ENCODE measurements around the gene TXNDC8.
"Not testable (repeated sequence)": the region's sequence is repeated elsewhere in the genome, so short reads cannot be mapped to it uniquely, and the experiment has no call there.

The TXNDC8 gene

GRCh38 chr9:110323818-110324217 lies 13.8 kb downstream of the TXNDC8 start:
- no peak for DNase-seq

GRCh38 chr9:110320651-110321445 lies 16.8 kb downstream of the TXNDC8 start:
- DNase-seq = no peak

GRCh38 chr9:110319781-110320492 lies 17.7 kb downstream of the TXNDC8 start:
- no peak for DNase-seq

DNA sequence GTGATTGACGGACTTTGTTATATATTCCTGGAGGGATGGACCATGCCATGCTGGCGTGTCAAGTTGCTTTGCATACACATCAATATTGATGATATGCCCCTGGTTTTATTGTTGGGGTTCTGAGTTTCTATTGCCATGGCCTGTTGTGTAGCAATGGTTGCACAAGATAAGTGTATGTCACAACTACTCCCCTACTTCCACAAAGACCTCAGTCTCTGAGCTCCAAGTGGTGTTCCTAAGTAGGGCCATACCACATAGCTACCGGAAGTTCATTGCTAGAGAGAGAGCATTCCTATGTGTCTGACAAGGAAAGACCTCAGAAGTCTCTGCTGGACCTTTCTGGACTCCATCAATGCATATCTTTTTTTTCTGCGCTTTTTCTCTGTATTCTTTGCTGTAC lies 19.8 kb downstream of the TXNDC8 start:
- DNase-seq = no peak

GRCh38 chr9:110316261-110317075 lies 21.2 kb downstream of the TXNDC8 start:
- DNase-seq = no peak

DNA sequence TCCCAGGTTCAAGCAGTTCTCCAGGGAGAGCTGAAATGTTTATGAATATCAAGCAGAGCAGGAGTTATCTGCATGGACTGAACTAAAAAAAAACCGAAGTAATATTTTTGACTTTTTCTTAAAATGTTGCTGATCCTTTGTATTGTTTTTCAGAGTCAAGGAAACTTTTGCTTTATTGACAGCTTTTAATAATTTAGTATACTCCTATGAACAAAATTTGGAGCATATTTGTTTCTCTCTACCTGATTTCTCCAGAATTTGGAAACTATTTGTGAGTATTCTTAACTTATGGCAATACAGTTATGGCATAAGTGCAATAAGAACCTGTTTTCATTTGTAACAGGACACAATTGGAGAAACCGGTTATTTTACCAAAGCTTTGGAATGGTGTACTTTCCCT lies 25.7 kb downstream of the TXNDC8 start:
- not testable (repeated sequence) for DNase-seq

GRCh38 chr9:110309681-110310080 lies 28.0 kb downstream of the TXNDC8 start:
- DNase-seq = no peak

- DNase-seq = no peak
Measured at GRCh38 chr9:110308633-110309038, 29.0 kb downstream of the TXNDC8 start.

- no peak for DNase-seq
Measured at GRCh38 chr9:110307191-110307590, 30.5 kb downstream of the TXNDC8 start.

DNA sequence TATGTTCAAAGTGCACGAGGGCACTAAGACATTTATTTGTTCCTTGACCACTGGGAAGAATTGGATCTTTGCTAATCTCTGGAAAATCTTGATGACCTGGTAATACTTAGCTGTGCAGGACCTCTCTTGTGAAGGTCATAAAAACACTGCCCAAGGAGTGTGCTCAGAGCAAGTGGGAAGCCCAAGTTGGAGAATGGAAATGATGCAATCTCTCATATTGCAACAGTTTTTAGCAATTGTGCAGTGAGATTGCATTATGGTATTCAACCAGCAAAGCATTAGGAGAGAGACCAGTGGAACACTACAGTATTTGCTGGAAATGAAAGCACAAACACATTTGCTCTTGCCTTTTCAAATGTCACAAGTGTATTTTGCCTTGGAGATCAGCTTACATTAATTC lies 34.5 kb downstream of the TXNDC8 start:
- DNase-seq = no peak

DNA sequence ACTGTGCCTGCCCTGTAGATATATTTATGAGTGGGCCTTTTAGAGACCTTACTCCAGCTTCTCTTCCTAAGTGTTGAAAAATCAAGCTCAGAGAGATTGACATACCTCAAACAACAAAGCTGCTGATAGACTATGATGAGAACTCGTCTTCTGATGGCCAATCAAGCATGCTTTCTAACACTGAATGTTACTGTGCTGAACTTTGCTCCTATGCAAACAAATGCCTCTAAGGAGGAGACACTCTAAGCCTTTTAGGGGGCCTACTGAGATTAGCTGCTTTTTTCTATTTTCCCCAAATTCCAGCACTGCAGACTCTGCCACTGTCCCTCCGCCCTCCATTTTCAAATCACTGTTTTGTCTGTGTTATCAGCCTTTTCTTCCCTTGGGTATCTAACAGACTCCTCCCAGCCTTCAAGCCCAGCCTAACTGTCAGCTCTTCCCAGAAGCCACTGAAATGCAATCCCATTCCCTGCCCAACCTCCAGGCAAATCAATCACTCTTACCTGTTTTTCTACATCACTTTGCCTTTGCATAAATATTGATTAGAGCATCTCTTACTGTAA lies 39.5 kb downstream of the TXNDC8 start:
- no peak for DNase-seq

DNA sequence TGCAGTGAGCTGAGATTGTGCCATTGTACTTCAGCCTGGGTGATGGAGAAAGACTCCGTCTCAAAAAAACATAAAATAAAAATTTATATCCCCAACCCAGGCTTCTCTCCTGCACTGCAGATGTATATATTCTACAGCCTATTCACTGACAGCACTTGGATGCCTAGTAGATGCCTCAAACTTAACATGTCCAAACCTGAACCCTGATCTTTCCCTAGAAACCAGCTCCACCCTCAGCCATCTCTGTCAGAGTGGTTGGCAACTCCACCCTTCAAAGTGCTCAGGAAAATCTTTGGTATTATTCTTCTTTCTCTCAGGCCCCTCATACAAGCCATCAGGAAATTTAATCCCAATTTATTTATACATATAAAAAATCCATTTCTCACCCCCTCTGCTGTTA lies 44.4 kb downstream of the TXNDC8 start:
- DNase-seq = no peak

GRCh38 chr9:110291921-110292557 lies 45.6 kb downstream of the TXNDC8 start:
- DNase-seq = no peak

- DNase-seq = no peak
Measured at GRCh38 chr9:110290001-110290400, 47.7 kb downstream of the TXNDC8 start.

GRCh38 chr9:110288503-110288902 lies 49.2 kb downstream of the TXNDC8 start:
- no peak for DNase-seq

GRCh38 chr9:110287289-110287680 lies 50.4 kb downstream of the TXNDC8 start:
- no peak for DNase-seq

- no peak for DNase-seq
Measured at GRCh38 chr9:110284211-110284844, 53.3 kb downstream of the TXNDC8 start.

DNA sequence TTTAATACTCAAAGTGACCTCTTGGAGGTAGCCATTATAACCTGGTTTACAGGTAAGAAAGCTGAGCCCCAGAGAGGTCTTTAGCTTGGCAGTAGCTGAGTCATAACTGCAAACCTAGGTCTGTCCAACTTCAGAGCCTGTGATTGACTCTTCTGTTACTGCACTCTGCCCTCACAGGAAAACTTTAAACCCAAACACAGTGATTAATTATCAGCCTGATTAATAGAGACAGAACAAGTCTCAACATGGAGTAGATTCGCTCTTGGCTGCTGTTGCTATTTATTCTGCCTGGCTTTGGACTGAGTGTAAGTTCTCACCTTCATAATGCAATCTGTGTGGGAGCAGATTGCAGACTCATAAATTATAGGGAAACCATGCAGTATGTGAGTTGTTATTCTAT lies 53.9 kb downstream of the TXNDC8 start:
- DNase-seq = no peak

DNA sequence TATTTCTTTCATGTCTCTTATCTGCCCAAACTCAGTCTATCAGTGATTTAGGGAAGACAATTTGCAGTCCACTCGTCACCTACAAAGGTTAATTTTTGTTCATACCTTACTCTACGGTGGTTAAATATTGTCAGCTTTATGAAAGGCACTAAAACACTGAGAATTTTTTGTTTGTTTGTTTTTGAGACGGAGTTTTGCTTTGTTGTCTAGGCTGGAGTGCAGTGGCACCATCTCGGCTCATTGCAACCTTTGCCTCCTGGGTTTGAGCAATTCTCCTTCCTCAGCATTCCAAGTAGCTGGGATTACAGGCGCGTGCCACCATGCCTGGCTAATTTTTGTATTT lies 55.0 kb downstream of the TXNDC8 start:
- DNase-seq = no peak

DNA sequence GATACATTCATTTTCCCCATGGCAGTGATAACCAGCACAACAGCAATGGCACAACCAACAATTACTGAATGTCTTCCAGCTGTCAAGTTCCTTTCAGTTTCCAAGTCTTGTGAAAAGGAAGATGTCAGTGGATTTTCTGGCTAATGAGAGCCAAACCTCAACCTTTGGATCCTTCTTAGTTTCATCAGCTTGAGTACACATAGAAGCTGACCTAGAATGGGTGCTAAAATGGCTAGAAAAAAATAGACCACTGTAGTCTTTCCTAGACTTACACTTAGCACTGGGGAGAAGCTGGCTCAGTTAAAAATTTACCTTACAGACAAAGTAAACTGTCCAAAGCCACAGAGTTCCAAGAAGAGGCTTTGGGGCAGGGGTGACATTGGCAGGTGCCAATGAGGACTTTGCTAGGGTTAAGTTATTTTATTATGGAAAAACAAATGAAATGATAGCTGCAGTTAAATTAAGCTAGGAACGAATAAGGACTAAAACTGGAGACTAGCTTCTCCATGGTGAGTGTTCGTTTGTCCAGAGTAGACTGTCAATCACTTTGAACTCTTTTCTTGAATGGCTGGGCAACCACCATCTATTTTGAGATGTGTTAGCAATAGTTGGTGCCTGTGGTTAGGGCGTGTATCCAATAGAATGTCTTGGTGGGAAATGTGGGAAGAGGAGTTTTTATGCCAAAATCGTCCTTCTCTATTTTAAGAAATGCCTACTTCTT lies 55.5 kb downstream of the TXNDC8 start:
- DNase-seq = no peak

DNA sequence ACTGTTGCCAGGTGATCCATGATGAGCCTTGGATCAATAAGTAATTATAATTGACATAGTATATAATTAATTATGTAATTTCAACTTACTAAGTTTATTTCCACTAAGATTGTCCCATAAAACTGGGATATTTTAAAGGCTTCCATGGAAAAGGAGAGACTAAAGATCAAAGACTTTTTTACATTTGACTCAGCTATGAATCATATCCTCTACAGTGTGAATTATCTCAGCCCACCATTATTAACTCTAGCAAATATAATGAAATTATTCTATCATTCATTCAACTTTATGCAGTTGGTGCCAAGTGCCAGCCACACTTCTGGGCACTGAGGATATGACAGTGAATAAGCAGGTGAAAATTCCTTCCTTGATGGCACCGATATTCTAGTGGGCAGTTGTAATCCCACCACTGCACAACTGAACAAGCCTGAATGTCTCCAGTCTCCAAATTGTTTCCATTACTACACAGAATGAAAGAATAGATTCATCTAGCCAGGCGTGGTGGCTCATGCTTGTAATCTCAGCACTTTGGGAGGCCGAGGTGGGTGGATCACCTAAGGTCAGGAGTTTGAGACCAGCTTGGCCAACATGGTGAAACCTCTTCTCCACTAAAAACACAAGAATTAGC lies 59.5 kb downstream of the TXNDC8 start:
- DNase-seq = no peak

All from effector CD8-positive, alpha-beta T cell (primary cell).